HG02884 (cell line): ENCODE measurements around the gene HAAO.

ENCODE experiments used
- ATAC-seq: cut with Tn5 transposase; IDR thresholded peaks from one replicate; pipeline ENCODE4 v1.9.1; 2021; ENCODE audit warnings: mild to moderate bottlenecking, moderate library complexity; ENCODE audit not compliant: unreplicated experiment

Gene HAAO

GRCh38 chr2:42769583-42770287 is 22.6 kb downstream of the HAAO start:
- no peak for ATAC-seq

- ATAC-seq: no peak
These were observed 23.6 kb downstream of the HAAO start for GRCh38 chr2:42768706-42769256.

- no peak for ATAC-seq
These were observed 24.3 kb downstream of the HAAO start for GRCh38 chr2:42767899-42768705.

GRCh38 chr2:42767080-42767898 is 25.1 kb downstream of the HAAO start:
- ATAC-seq: no peak

GRCh38 chr2:42765686-42766085 is 26.7 kb downstream of the HAAO start:
- no peak for ATAC-seq

GRCh38 chr2:42764901-42765300 is 27.5 kb downstream of the HAAO start:
- ATAC-seq: no peak

GRCh38 chr2:42764096-42764495 is 28.3 kb downstream of the HAAO start, which contains the start of gene OXER1:
Gene OXER1, minus strand, starts transcription at chr2:42764135. Its CDS starts 73 bp downstream, at chr2:42764062.
- ATAC-seq: no peak

GRCh38 chr2:42762823-42763804 is 29.3 kb downstream of the HAAO start:
- no peak for ATAC-seq

GRCh38 chr2:42762155-42762554 is 30.2 kb downstream of the HAAO start:
- no peak for ATAC-seq

GRCh38 chr2:42761554-42761953 is 30.8 kb downstream of the HAAO start:
- no peak for ATAC-seq

GRCh38 chr2:42758751-42759150 is 33.6 kb downstream of the HAAO start:
- no peak for ATAC-seq

- ATAC-seq: no peak
These were observed 34.2 kb downstream of the HAAO start for GRCh38 chr2:42757981-42758740.

- ATAC-seq: no peak
These were observed 35.3 kb downstream of the HAAO start for GRCh38 chr2:42756966-42757513.

GRCh38 chr2:42756150-42756775 is 36.1 kb downstream of the HAAO start:
- ATAC-seq: no peak

GRCh38 chr2:42755191-42755880 is 37.0 kb downstream of the HAAO start:
- no peak for ATAC-seq

- ATAC-seq: no peak
These were observed 37.6 kb downstream of the HAAO start for GRCh38 chr2:42754776-42755140.

- no peak for ATAC-seq
These were observed 38.2 kb downstream of the HAAO start for GRCh38 chr2:42754021-42754775.
